ENCODE measurements around the gene KRTAP20-1. TPM values are rescaled to one million over a fixed set of nuclear protein-coding genes. Genes with fewer than 3 reads are reported as not detected.

The KRTAP20-1 gene, protein sequence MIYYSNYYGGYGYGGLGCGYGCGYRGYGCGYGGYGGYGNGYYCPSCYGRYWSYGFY
- total RNA-seq, result not detected

DNA sequence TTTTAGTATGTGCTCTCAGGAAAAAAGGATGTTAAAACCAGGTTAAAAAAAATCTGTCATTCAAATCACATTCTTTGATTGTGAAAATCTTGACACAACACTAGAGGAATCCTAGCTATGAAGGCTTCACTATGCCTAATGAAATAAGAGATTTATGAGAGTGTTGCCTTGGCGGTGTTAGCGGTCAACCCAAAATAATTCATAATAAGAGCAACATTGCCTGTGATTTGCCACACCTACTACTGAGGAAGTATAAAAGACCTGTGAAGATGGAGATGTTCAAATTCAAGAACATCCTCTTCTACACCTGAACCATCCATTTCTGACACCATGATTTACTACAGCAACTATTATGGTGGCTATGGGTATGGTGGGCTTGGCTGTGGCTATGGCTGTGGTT is at the start of gene KRTAP20-1:
KRTAP20-1 (plus strand) TSS at position 301 of the 400 bp plus-strand sequence; CDS start at position 331, 30 bp downstream.
- no peaks in the 10 kb centered on the region for H3K27me3 ChIP-seq
- no peaks in the 10 kb centered on the region for H3K4me1 ChIP-seq
- no peak for TF ChIP-seq POLR2A (IDR thresholded peaks at IDR 0.05)
- TF ChIP-seq, protein P1, sequence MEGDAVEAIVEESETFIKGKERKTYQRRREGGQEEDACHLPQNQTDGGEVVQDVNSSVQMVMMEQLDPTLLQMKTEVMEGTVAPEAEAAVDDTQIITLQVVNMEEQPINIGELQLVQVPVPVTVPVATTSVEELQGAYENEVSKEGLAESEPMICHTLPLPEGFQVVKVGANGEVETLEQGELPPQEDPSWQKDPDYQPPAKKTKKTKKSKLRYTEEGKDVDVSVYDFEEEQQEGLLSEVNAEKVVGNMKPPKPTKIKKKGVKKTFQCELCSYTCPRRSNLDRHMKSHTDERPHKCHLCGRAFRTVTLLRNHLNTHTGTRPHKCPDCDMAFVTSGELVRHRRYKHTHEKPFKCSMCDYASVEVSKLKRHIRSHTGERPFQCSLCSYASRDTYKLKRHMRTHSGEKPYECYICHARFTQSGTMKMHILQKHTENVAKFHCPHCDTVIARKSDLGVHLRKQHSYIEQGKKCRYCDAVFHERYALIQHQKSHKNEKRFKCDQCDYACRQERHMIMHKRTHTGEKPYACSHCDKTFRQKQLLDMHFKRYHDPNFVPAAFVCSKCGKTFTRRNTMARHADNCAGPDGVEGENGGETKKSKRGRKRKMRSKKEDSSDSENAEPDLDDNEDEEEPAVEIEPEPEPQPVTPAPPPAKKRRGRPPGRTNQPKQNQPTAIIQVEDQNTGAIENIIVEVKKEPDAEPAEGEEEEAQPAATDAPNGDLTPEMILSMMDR (IDR thresholded peaks at IDR 0.05), result no peak
- H3K27ac ChIP-seq, result no peak within 1 kb of the TSS
- intact Hi-C loops (cut with DNase I), result no loop called here
- H3K4me3 ChIP-seq (replicated peaks in 1 of 3), result no peak within 1 kb of the TSS
- 96 to 97% methylated on average over 2 of the region's 2 CpGs for WGBS, 2 donors
- no peaks in the 10 kb centered on the region for H3K9me3 ChIP-seq
- DNase-seq, result no peak
- H3K36me3 ChIP-seq, result no peaks in the 10 kb centered on the region

DNA sequence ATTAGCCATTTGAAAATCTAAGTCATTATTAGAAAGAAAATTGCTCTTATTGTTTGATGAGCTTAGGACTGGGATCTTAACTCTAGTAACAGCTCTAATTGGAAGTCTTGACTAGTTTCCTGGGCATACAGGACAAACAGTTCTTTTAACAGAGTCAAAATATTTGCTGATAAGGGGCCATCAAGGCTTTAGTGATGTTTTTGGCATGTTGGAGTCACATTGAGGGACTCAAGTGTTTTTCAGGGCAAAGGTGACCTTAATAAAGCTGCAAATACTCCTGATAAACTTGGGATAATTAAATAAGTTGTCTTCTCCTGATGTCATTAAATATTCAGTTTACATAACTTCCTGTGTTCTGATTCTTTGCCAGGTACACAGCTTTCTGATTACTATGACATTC is 48.6 kb upstream of the KRTAP20-1 start:
- DNase-seq, result no peak
- intact Hi-C loops (cut with DNase I), result no loop called here
- Histone ChIP-seq H3K27me3 (no peaks in the 10 kb centered on the region), H3K36me3 (no peaks in the 10 kb centered on the region), H3K4me3 (replicated peaks in 1 of 3) (no peak overlapping the region), H3K9me3 (no peaks in the 10 kb centered on the region), H3K4me1 (no peaks in the 10 kb centered on the region), H3K27ac (no peak overlapping the region)
- TF ChIP-seq POLR2A (IDR thresholded peaks at IDR 0.05), result no peak
- TF ChIP-seq, protein P1 (IDR thresholded peaks at IDR 0.05), result no peak

DNA sequence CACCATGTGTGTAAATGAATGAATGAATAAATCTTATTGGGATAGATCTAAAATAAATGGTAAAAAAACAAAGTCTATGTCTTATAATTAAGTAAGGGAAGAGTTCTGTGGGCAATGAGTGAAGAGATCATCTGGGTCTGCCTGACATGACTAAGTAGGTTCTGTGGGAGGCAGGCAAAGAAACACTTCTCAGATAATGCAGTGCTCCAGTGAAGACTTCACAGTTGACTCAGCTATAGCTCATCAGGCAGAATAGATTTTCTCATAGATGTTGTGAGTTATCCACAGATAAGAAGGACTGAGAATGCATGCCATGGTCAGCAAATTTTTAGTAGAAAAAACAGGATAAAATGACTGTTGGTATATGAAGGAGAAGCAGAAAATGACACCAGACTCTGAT is 38.5 kb upstream of the KRTAP20-1 start:
- intact Hi-C loops (cut with DNase I), result no loop called here
- no peak for TF ChIP-seq POLR2A (IDR thresholded peaks at IDR 0.05)
- no peak for DNase-seq

DNA sequence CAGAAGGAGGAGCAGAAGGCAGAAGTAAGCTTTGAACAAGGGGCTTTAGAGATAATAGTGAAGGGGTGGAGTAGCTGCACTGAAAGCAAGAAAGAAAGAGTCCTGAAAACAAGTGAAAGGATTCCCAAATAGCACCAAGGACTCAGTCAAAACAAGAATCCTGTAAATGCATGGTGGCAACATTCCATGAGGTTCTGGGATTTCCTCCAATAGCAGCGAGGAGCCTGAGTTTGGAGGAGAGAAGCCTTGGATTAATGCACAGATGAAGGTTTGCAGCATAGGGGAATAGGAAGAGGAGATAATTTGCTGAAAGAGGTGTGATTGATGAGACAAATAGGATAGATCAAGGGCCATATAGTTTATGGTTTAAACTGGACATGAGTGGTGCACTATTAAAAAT is 36.9 kb upstream of the KRTAP20-1 start:
- Histone ChIP-seq H3K4me1 (no peaks in the 10 kb centered on the region), H3K36me3 (no peaks in the 10 kb centered on the region), H3K27ac (no peak overlapping the region), H3K27me3 (no peaks in the 10 kb centered on the region), H3K4me3 (replicated peaks in 1 of 3) (no peak overlapping the region), H3K9me3 (no peaks in the 10 kb centered on the region)
- WGBS, 2 donors, result 44 to 66% methylated on average over 1 of the region's 1 CpG
- TF ChIP-seq, protein P1 (IDR thresholded peaks at IDR 0.05), result no peak
- TF ChIP-seq POLR2A (IDR thresholded peaks at IDR 0.05), result no peak
- no peak for DNase-seq
- intact Hi-C loops (cut with DNase I), result no loop called here

More for the DNA sequence above, 38.5 kb upstream of the KRTAP20-1 start:
- Histone ChIP-seq H3K27me3 (no peaks in the 10 kb centered on the region), H3K27ac (no peak overlapping the region), H3K4me1 (no peaks in the 10 kb centered on the region), H3K4me3 (replicated peaks in 1 of 3) (no peak overlapping the region), H3K9me3 (no peaks in the 10 kb centered on the region), H3K36me3 (no peaks in the 10 kb centered on the region)

DNA sequence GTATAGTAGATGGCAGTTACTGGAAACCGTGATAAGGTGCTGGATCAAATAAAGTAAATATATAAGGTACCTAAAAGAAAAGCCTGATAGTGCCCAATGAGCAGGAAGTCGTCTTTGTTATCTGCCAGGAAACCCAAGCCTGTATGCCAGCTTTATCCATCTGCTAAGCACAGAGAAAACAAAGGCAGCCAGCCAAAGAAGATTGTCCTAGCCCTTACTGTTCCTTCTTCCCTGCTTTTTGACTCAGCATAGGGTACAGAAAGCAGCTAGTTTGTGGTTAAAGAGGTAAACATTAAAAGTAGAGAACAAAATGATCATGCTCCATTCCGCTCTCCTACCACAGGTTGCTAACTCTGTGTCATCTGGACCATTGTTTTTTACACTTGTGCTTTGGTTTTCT is 36.1 kb upstream of the KRTAP20-1 start:
- H3K27me3 ChIP-seq, result no peaks in the 10 kb centered on the region
- H3K36me3 ChIP-seq, result no peaks in the 10 kb centered on the region
- no peak for TF ChIP-seq POLR2A (IDR thresholded peaks at IDR 0.05)
- TF ChIP-seq, protein P1 (IDR thresholded peaks at IDR 0.05), result no peak
- DNase-seq, result peak in 1 of 2 donors; percentile 15
- H3K9me3 ChIP-seq, result no peaks in the 10 kb centered on the region
- no peak overlapping the region for H3K4me3 ChIP-seq (replicated peaks in 1 of 3)
- intact Hi-C loops (cut with DNase I), result no loop called here
- no peaks in the 10 kb centered on the region for H3K4me1 ChIP-seq
- WGBS, 2 donors, result 65 to 66% methylated on average over 3 of the region's 3 CpGs
- no peak overlapping the region for H3K27ac ChIP-seq

DNA sequence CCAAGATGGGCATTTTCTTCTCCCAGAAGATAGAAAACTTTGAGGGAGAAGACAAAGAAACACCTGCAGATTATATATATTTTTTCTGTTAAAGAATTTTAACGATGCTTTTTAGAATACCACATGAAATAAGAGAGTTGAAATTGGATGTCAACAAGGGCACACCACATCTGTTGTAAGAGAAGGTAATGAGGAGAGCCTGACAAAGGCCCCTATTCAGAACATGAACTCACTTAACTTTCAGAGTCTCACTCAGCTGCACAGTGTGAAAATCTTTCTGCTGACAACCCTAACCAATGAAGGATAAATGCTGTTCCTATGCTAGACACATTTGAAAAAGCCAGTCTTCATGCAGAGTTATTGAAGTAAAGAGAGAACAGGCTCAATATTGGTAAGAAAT is 33.4 kb upstream of the KRTAP20-1 start:
- 70 to 79% methylated on average over 1 of the region's 1 CpG for WGBS, 2 donors
- TF ChIP-seq POLR2A (IDR thresholded peaks at IDR 0.05), result no peak
- TF ChIP-seq, protein P1 (IDR thresholded peaks at IDR 0.05), result no peak
- Histone ChIP-seq H3K9me3 (no peaks in the 10 kb centered on the region), H3K36me3 (no peaks in the 10 kb centered on the region), H3K27ac (no peak overlapping the region), H3K4me3 (replicated peaks in 1 of 3) (no peak overlapping the region), H3K4me1 (no peaks in the 10 kb centered on the region), H3K27me3 (no peaks in the 10 kb centered on the region)
- intact Hi-C loops (cut with DNase I), result no loop called here
- no peak for DNase-seq
